KMS-11 (cell line): ENCODE results near the gene UNC5CL.

Experiments
- H2AFZ ChIP-seq: fragments of 200-600 bp; sonication (generic); 2 replicates; pipeline ENCODE4 v1.6.1; 2016; ENCODE audit warnings: antibody characterized with exemption, mixed run types, low read depth
- H3K27ac ChIP-seq: fragments of 200-600 bp; sonication (generic); 2 replicates; pipeline ENCODE4 v1.6.1; 2016; ENCODE audit warnings: mild to moderate bottlenecking, mixed run types
- H3K27me3 ChIP-seq: fragments of 200-600 bp; sonication (generic); 2 replicates; pipeline ENCODE4 v1.6.1; 2017; ENCODE audit warnings: mild to moderate bottlenecking, low read depth, mixed run types, moderate library complexity; ENCODE audit not compliant: insufficient read depth
- H3K36me3 ChIP-seq: fragments of 200-600 bp; sonication (generic); 2 replicates; pipeline ENCODE4 v1.6.1; 2017; ENCODE audit warnings: mild to moderate bottlenecking, mixed run types; ENCODE audit not compliant: insufficient read depth
- H3K4me1 ChIP-seq: fragments of 200-600 bp; sonication (generic); 2 replicates; pipeline ENCODE4 v1.6.1; 2016; ENCODE audit warnings: mild to moderate bottlenecking, low read depth, mixed run types; ENCODE audit not compliant: poor library complexity, severe bottlenecking
- H3K4me2 ChIP-seq: fragments of 200-600 bp; sonication (generic); 2 replicates; pipeline ENCODE4 v1.7.0; 2016; ENCODE audit warnings: mild to moderate bottlenecking, mixed run types
- H3K4me3 ChIP-seq: fragments of 200-600 bp; sonication (generic); IDR thresholded peaks from 2 replicates; pipeline ENCODE4 v1.6.1; 2017; ENCODE audit warnings: low read depth, low read length, mixed read lengths; ENCODE audit not compliant: insufficient read depth
- H3K79me2 ChIP-seq: fragments of 200-600 bp; sonication (generic); 2 replicates; pipeline ENCODE4 v1.6.1; 2016; ENCODE audit warnings: low read depth, mixed run types; ENCODE audit not compliant: insufficient read depth
- H3K9ac ChIP-seq: fragments of 200-600 bp; sonication (generic); 2 replicates; pipeline ENCODE4 v1.6.1; 2016; ENCODE audit warnings: mild to moderate bottlenecking, mixed run types
- H4K20me1 ChIP-seq: fragments of 200-600 bp; sonication (generic); 2 replicates; pipeline ENCODE4 v1.6.1; 2016; ENCODE audit warnings: mild to moderate bottlenecking, mixed run types; ENCODE audit not compliant: insufficient read depth
- CTCF ChIP-seq: fragments of 200-600 bp; sonication (generic); conservative IDR thresholded peaks from 2 replicates; pipeline ENCODE4 v1.6.1; 2017; ENCODE audit warnings: low read depth, mild to moderate bottlenecking, antibody characterized with exemption, low read length, moderate library complexity, mixed read lengths

The UNC5CL gene

GRCh38 chr6:41047306-41047705, 8.3 kb upstream of the UNC5CL start:
- H3K79me2 ChIP-seq: no peaks in the 10 kb centered on the region
- H3K9ac ChIP-seq: no peak overlapping the region
- H3K27me3 ChIP-seq: no peaks in the 10 kb centered on the region
- no peak overlapping the region for H2AFZ ChIP-seq
- H3K27ac ChIP-seq: no peak overlapping the region
- H3K4me2 ChIP-seq: no peak overlapping the region
- H3K4me3 ChIP-seq: no peak overlapping the region
- H3K4me1 ChIP-seq: no peaks in the 10 kb centered on the region
- no peak for TF ChIP-seq CTCF
- H3K36me3 ChIP-seq: no peaks in the 10 kb centered on the region
- no peaks in the 10 kb centered on the region for H4K20me1 ChIP-seq

DNA sequence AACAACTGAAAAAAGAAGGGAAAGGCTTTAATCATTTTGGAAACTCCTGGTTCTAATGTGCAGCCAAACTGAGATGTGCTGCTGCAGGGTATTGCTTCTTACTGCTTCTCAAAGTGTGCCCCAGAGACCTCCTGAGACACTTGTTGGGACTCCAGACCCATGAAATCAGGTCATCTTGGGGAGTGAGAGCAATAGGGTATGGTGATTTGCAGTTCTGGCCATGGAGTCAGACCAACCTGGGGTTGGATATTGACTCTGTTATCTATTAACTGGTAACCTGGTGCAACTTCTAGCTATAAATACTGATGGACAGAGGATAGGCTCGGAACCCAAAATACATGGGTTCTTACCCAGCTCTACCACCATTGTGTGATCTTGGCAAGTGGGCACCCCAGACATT, 7.1 kb upstream of the UNC5CL start:
- Histone ChIP-seq H3K36me3 (no peaks in the 10 kb centered on the region), H3K4me3 (no peak overlapping the region), H3K27me3 (no peaks in the 10 kb centered on the region), H3K4me1 (no peaks in the 10 kb centered on the region), H4K20me1 (no peaks in the 10 kb centered on the region), H3K27ac (no peak overlapping the region), H3K9ac (no peak overlapping the region), H2AFZ (no peak overlapping the region), H3K4me2 (no peak overlapping the region), H3K79me2 (no peaks in the 10 kb centered on the region)
- no peak for TF ChIP-seq CTCF

DNA sequence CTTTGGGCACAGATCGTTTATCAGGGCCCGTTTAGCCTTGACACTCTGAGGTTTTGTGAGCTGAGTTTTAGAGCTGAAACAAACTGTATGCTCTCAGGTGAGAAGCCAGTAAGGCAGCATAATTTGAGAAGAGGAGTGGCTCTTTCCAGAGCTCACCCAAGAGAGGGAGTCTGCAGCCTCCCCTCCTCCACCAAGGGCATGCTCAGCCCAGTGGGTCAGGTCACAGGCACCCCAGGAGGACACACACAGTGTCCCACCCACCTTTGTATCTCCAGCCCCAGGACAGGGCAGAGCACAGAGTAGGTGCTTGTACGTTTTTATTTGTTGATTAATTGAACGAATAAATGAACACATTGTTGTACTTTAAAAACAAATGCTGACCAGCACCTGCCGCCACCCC, 6.6 kb upstream of the UNC5CL start:
- Histone ChIP-seq H3K9ac (no peak overlapping the region), H4K20me1 (no peaks in the 10 kb centered on the region), H3K27ac (no peak overlapping the region), H3K4me3 (no peak overlapping the region), H3K79me2 (no peaks in the 10 kb centered on the region), H3K27me3 (no peaks in the 10 kb centered on the region), H2AFZ (no peak overlapping the region), H3K4me2 (no peak overlapping the region), H3K36me3 (no peaks in the 10 kb centered on the region), H3K4me1 (no peaks in the 10 kb centered on the region)
- TF ChIP-seq CTCF: no peak

DNA sequence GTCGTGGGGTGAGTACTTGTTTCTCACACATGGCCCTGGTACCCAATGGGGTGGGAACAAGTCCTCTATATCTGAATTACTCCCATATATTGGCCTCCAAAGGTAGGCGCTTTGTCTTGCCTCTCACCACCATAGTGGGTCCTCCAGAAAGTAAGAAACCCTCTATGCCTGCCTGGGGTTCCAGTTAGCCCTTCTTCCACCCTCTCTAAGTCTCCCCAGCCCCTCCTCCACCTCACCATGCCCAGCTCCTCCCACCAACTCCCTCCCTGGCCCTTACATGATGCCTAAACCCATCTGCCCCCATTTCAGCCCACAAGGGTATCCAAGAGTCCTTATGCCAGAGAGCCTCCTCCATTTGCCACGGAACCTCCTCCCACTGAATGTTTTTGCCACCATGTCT, 4.1 kb upstream of the UNC5CL start:
- no peak overlapping the region for H3K4me3 ChIP-seq
- no peak overlapping the region for H3K9ac ChIP-seq
- H3K27ac ChIP-seq: no peak overlapping the region
- no peaks in the 10 kb centered on the region for H3K27me3 ChIP-seq
- no peaks in the 10 kb centered on the region for H3K79me2 ChIP-seq
- H4K20me1 ChIP-seq: no peaks in the 10 kb centered on the region
- H2AFZ ChIP-seq: no peak overlapping the region
- TF ChIP-seq CTCF: no peak
- no peak overlapping the region for H3K4me2 ChIP-seq
- H3K36me3 ChIP-seq: no peaks in the 10 kb centered on the region
- H3K4me1 ChIP-seq: no peaks in the 10 kb centered on the region
